Ectodermal cell (in vitro differentiated cells): ENCODE measurements around the gene C6orf15.

Experiments
- H3K27ac ChIP-seq: 2 replicates; pipeline ENCODE4 v1.7.0; 2013; ENCODE audit warnings: mild to moderate bottlenecking, low read depth, low read length; ENCODE audit not compliant: insufficient read depth, poor library complexity, severe bottlenecking
- H3K27me3 ChIP-seq: 2 replicates; pipeline ENCODE4 v1.7.0; 2013; ENCODE audit warnings: mild to moderate bottlenecking, low read length; ENCODE audit not compliant: insufficient read depth, control insufficient read depth, poor library complexity, severe bottlenecking
- H3K36me3 ChIP-seq: one replicate; pipeline ENCODE4 v1.7.0; 2013; ENCODE audit warnings: low read length; ENCODE audit not compliant: control insufficient read depth, insufficient read depth
- H3K4me1 ChIP-seq: one replicate; pipeline ENCODE4 v1.7.0; 2013; ENCODE audit warnings: low read length; ENCODE audit not compliant: control insufficient read depth, insufficient read depth
- H3K4me3 ChIP-seq: 2 replicates; pipeline ENCODE4 v1.7.0; 2013; ENCODE audit warnings: low read depth, low read length, control low read depth; ENCODE audit not compliant: insufficient read depth
- H3K9me3 ChIP-seq: 2 replicates; pipeline ENCODE4 v1.7.0; 2013; ENCODE audit warnings: mild to moderate bottlenecking, low read length, moderate library complexity; ENCODE audit not compliant: control insufficient read depth
- WGBS, 2 experiments: methylation state at CpG; one replicate each; pipeline ENCODE4 v1.1.7; 2013; ENCODE audit warnings: missing lambda C conversion rate in 2 of 2; 5-methylcytosine and 5-hydroxymethylcytosine counted together

Gene C6orf15

GRCh38 chr6:31132806-31133205, 20.4 kb upstream of the C6orf15 start:
- H3K27me3 ChIP-seq: no peaks in the 10 kb centered on the region
- 75 to 77% methylated on average over 6 of the region's 6 CpGs for WGBS, 2 experiments

GRCh38 chr6:31131595-31131994, 19.2 kb upstream of the C6orf15 start:
- H3K9me3 ChIP-seq: no peaks in the 10 kb centered on the region
- H3K36me3 ChIP-seq: no peaks in the 10 kb centered on the region
- no peak overlapping the region for H3K27ac ChIP-seq
- H3K27me3 ChIP-seq: no peaks in the 10 kb centered on the region
- H3K4me3 ChIP-seq: no peak overlapping the region
- H3K4me1 ChIP-seq: no peaks in the 10 kb centered on the region
- 87 to 88% methylated on average over 3 of the region's 3 CpGs for WGBS, 2 experiments

More at GRCh38 chr6:31132806-31133205, 20.4 kb upstream of the C6orf15 start:
- no peaks in the 10 kb centered on the region for H3K9me3 ChIP-seq
- H3K4me1 ChIP-seq: no peaks in the 10 kb centered on the region
- H3K36me3 ChIP-seq: no peaks in the 10 kb centered on the region
- H3K4me3 ChIP-seq: no peak overlapping the region
- no peak overlapping the region for H3K27ac ChIP-seq

- Histone ChIP-seq H3K36me3 (no peaks in the 10 kb centered on the region), H3K4me3 (no peak overlapping the region), H3K27ac (no peak overlapping the region), H3K4me1 (no peaks in the 10 kb centered on the region), H3K27me3 (no peaks in the 10 kb centered on the region), H3K9me3 (no peaks in the 10 kb centered on the region)
- WGBS, 2 experiments: 90 to 96% methylated on average over 3 of the region's 3 CpGs
Measured at GRCh38 chr6:31130751-31131150, 18.4 kb upstream of the C6orf15 start.

- WGBS, 2 experiments: 68 to 81% methylated on average over 4 of the region's 4 CpGs
Measured at GRCh38 chr6:31129130-31129529, 16.8 kb upstream of the C6orf15 start.

GRCh38 chr6:31128093-31128676, 15.8 kb upstream of the C6orf15 start:
- H3K36me3 ChIP-seq: no peaks in the 10 kb centered on the region
- H3K4me3 ChIP-seq: no peak overlapping the region
- no peak overlapping the region for H3K27ac ChIP-seq
- H3K4me1 ChIP-seq: peaks cover 11% of the 10 kb centered on the region
- H3K9me3 ChIP-seq: no peaks in the 10 kb centered on the region
- WGBS, 2 experiments: 20 to 23% methylated on average over 8 of the region's 8 CpGs
- no peaks in the 10 kb centered on the region for H3K27me3 ChIP-seq

More at GRCh38 chr6:31129130-31129529, 16.8 kb upstream of the C6orf15 start:
- peaks cover 6% of the 10 kb centered on the region for H3K4me1 ChIP-seq
- no peaks in the 10 kb centered on the region for H3K27me3 ChIP-seq
- no peak overlapping the region for H3K27ac ChIP-seq
- no peak overlapping the region for H3K4me3 ChIP-seq
- H3K36me3 ChIP-seq: no peaks in the 10 kb centered on the region
- H3K9me3 ChIP-seq: no peaks in the 10 kb centered on the region

GRCh38 chr6:31126396-31127175, 14.2 kb upstream of the C6orf15 start:
- peaks cover 11% of the 10 kb centered on the region for H3K4me1 ChIP-seq
- H3K27me3 ChIP-seq: no peaks in the 10 kb centered on the region
- no peaks in the 10 kb centered on the region for H3K36me3 ChIP-seq
- H3K27ac ChIP-seq: no peak overlapping the region
- 74% methylated on average over 16 of the region's 16 CpGs for WGBS, 2 experiments
- H3K4me3 ChIP-seq: no peak overlapping the region
- no peaks in the 10 kb centered on the region for H3K9me3 ChIP-seq

- H3K4me1 ChIP-seq: peaks cover 11% of the 10 kb centered on the region
- 92 to 95% methylated on average over 12 of the region's 12 CpGs for WGBS, 2 experiments
- H3K4me3 ChIP-seq: no peak overlapping the region
- H3K9me3 ChIP-seq: no peaks in the 10 kb centered on the region
- no peaks in the 10 kb centered on the region for H3K27me3 ChIP-seq
- no peak overlapping the region for H3K27ac ChIP-seq
- H3K36me3 ChIP-seq: no peaks in the 10 kb centered on the region
Measured at GRCh38 chr6:31125586-31126363, 13.4 kb upstream of the C6orf15 start.

- no peaks in the 10 kb centered on the region for H3K27me3 ChIP-seq
- no peak overlapping the region for H3K4me3 ChIP-seq
- H3K27ac ChIP-seq: no peak overlapping the region
- peaks cover 11% of the 10 kb centered on the region for H3K4me1 ChIP-seq
- H3K9me3 ChIP-seq: no peaks in the 10 kb centered on the region
- WGBS, 2 experiments: 63 to 64% methylated on average over 7 to 8 of the region's 8 CpGs
- H3K36me3 ChIP-seq: no peaks in the 10 kb centered on the region
Measured at GRCh38 chr6:31125162-31125561, 12.8 kb upstream of the C6orf15 start.

GRCh38 chr6:31122791-31123706, 10.7 kb upstream of the C6orf15 start:
- Histone ChIP-seq H3K27ac (no peak overlapping the region), H3K4me1 (peaks cover 11% of the 10 kb centered on the region), H3K27me3 (no peaks in the 10 kb centered on the region), H3K36me3 (no peaks in the 10 kb centered on the region), H3K9me3 (no peaks in the 10 kb centered on the region), H3K4me3 (no peak overlapping the region)
- WGBS, 2 experiments: 89 to 90% methylated on average over 16 of the region's 16 CpGs
